Endothelial cell of umbilical vein (primary cell): ENCODE data around the gene PBLD. TPM values are rescaled to one million over a fixed set of nuclear protein-coding genes. Genes with fewer than 3 reads are reported as not detected.

ENCODE experiments used
- BruUV-seq: library from RNA; stranded (reverse); fragments of 400-500 nt; replicated peaks from 2 replicates; lab custom pipeline; 2021; lab: Mats Ljungman, UMichigan
- CTCF ChIA-PET: fragments of 300-600, 350-600 bp; sonication (Branson Sonifier 250); formaldehyde crosslinking; loops from one replicate; lab custom pipeline; 2021; ENCODE audit warnings: antibody characterized with exemption, inconsistent platforms; lab: Charles Lee
- POLR2A ChIA-PET: fragments of 300-600, 350-600 bp; sonication (Branson Sonifier 250); formaldehyde crosslinking; loops from one replicate; lab custom pipeline; 2021; ENCODE audit warnings: antibody characterized with exemption, inconsistent platforms; lab: Charles Lee
- DNase-seq: peaks from one replicate; pipeline ENCODE4 v3.0.0-alpha.2; 2011; ENCODE audit warnings: low read depth, low spot score
- FAIRE-seq: peaks from 2 replicates; lab custom pipeline; 2011; peaks lifted over from hg19 to GRCh38; lab: Jason Lieb, UNC
- H2AFZ ChIP-seq: 2 replicates; pipeline ENCODE4 v1.6.0; 2012; ENCODE audit warnings: low read depth, low read length, control low read depth, inconsistent platforms
- H3K27ac ChIP-seq: 2 replicates; pipeline ENCODE4 v1.5.1; 2011; ENCODE audit warnings: low read depth, mild to moderate bottlenecking, control low read depth, low read length, moderate library complexity; ENCODE audit not compliant: insufficient read depth
- H3K27me3 ChIP-seq, 2 experiments: 2 replicates each; pipeline versions ENCODE4 v1.6.0 to v1.6.1; 2011; ENCODE audit warnings: low read length in 2 of 2, mixed read lengths in 1 of 2; ENCODE audit not compliant: control insufficient read depth in 2 of 2, insufficient read depth in 2 of 2
- H3K36me3 ChIP-seq, 2 experiments: 2 replicates in 1 of 2; 3 replicates in 1 of 2; pipeline ENCODE4 v1.5.1; 2011; ENCODE audit warnings: low read length in 2 of 2, mild to moderate bottlenecking in 1 of 2, moderate library complexity in 1 of 2; ENCODE audit not compliant: control insufficient read depth in 2 of 2, insufficient read depth in 2 of 2; ENCODE audit errors: extremely low read depth in 1 of 2
- H3K4me1 ChIP-seq: 3 replicates; pipeline ENCODE4 v1.5.1; 2011; ENCODE audit warnings: mild to moderate bottlenecking, low read length; ENCODE audit not compliant: control insufficient read depth, insufficient read depth; ENCODE audit errors: extremely low read depth
- H3K4me2 ChIP-seq: 2 replicates; pipeline ENCODE4 v1.6.1; 2011; ENCODE audit warnings: low read length, control low read depth, mixed read lengths; ENCODE audit not compliant: insufficient read depth
- H3K4me3 ChIP-seq, 3 experiments: fragments of 200-600 bp in 1 of 3; sonication (generic), shearing (Covaris generic) in 1 of 3; replicated peaks in 1 of 3; 2 replicates each; pipeline ENCODE4 v1.5.1; 2011 to 2016; ENCODE audit warnings: control low read depth in 3 of 3, low read length in 3 of 3, mild to moderate bottlenecking in 2 of 3, inconsistent platforms in 1 of 3, low read depth in 1 of 3, moderate library complexity in 1 of 3; ENCODE audit not compliant: insufficient read depth in 1 of 3
- H3K79me2 ChIP-seq: 2 replicates; pipeline ENCODE4 v1.6.0; 2012; ENCODE audit warnings: low read length, inconsistent platforms; ENCODE audit not compliant: control insufficient read depth, insufficient read depth
- H3K9ac ChIP-seq: replicated peaks from 2 replicates; pipeline ENCODE3; 2011; ENCODE audit warnings: low read length, control low read depth; ENCODE audit not compliant: insufficient read depth; ENCODE audit errors: extremely low read depth
- H3K9me1 ChIP-seq: replicated peaks from 3 replicates; pipeline ENCODE4 v1.6.0; 2011; ENCODE audit warnings: mild to moderate bottlenecking, low read length; ENCODE audit not compliant: control insufficient read depth, insufficient read depth; ENCODE audit errors: extremely low read depth
- H3K9me3 ChIP-seq: replicated peaks from 2 replicates; pipeline ENCODE4 v1.5.1; 2012; ENCODE audit warnings: low read length, inconsistent platforms; ENCODE audit not compliant: control insufficient read depth, insufficient read depth
- H4K20me1 ChIP-seq: replicated peaks from 2 replicates; pipeline ENCODE3; 2011; ENCODE audit warnings: mild to moderate bottlenecking, low read length; ENCODE audit not compliant: control insufficient read depth, insufficient read depth; ENCODE audit errors: extremely low read depth
- EZH2 ChIP-seq: IDR thresholded peaks from 2 replicates; pipeline ENCODE4 v1.6.1; 2012; ENCODE audit warnings: borderline replicate concordance, low read depth, mild to moderate bottlenecking, moderate library complexity, low read length, inconsistent platforms; ENCODE audit not compliant: severe bottlenecking
- FOS ChIP-seq: IDR thresholded peaks from 2 replicates; pipeline ENCODE4 v1.6.1; 2011; ENCODE audit warnings: mild to moderate bottlenecking, low read length, moderate library complexity, borderline replicate concordance; ENCODE audit not compliant: insufficient read depth
- GATA2 ChIP-seq: IDR thresholded peaks from 2 replicates; pipeline ENCODE4 v1.7.0; 2011; ENCODE audit warnings: low read depth, mild to moderate bottlenecking, moderate library complexity, mixed read lengths, low read length; ENCODE audit not compliant: insufficient read length, insufficient read depth
- JUN ChIP-seq: IDR thresholded peaks from 2 replicates; pipeline ENCODE4 v1.6.1; 2011; ENCODE audit warnings: borderline replicate concordance, low read depth; ENCODE audit not compliant: insufficient read length, insufficient read depth
- MYC ChIP-seq: IDR thresholded peaks from one replicate; pipeline ENCODE4 v1.6.1; 2011; ENCODE audit warnings: mild to moderate bottlenecking, low read depth, low read length
- POLR2A ChIP-seq: IDR thresholded peaks from 2 replicates; pipeline ENCODE4 v1.6.1; 2012; ENCODE audit warnings: low read depth, mild to moderate bottlenecking, control low read depth, low read length
- POLR2AphosphoS5 ChIP-seq: IDR thresholded peaks from 2 replicates; pipeline ENCODE4 v1.6.1; 2012; ENCODE audit warnings: low read depth, mild to moderate bottlenecking, control low read depth, low read length, moderate library complexity; ENCODE audit not compliant: insufficient read depth
- dilution Hi-C: fragments of 300-500 bp; cut with MboI; formaldehyde crosslinking; loops from one replicate; pipeline ENCODE4 v1.15.0; 2019; ENCODE audit warnings: low sequenced_read_pairs; ENCODE audit not compliant: extremely low pct_ligation_motif_present
- intact Hi-C: fragments of 100-400 bp; cut with micrococcal nuclease; formaldehyde crosslinking; loops from one replicate; pipeline ENCODE4 v1.10.0; 2022
- polyA plus RNA-seq, 4 experiments: library from polyadenylated mRNA; depleted of rRNA in 3 of 4; stranded (reverse) in 3 of 4; unstranded in 1 of 4; fragments of >200 nt; gene quantifications; 2 replicates each; pipeline versions ENCODE4 v1.2.1 to v1.2.3, GENCODE V29; 2011 to 2012; ENCODE audit warnings: missing spikeins in 1 of 4
- total RNA-seq: library from RNA; stranded (reverse); gene quantifications from 2 replicates; pipeline ENCODE4 v1.2.3, GENCODE V29; 2021
- TF ChIP-seq, protein P1 (sequence below), 2 donors: IDR thresholded peaks; 1 replicate in 1 of 2; 2 replicates in 1 of 2; pipeline ENCODE4 v1.5.1; 2011; ENCODE audit warnings: low read length in 2 of 2, mild to moderate bottlenecking in 2 of 2, moderate library complexity in 2 of 2, control low read depth in 1 of 2, inconsistent platforms in 1 of 2, low read depth in 1 of 2; ENCODE audit not compliant: insufficient read depth in 1 of 2; ENCODE audit errors: extremely low read depth in 1 of 2
- TF ChIP-seq, protein P2 (sequence below): IDR thresholded peaks from 2 replicates; pipeline ENCODE4 v1.6.1; 2011; ENCODE audit not compliant: insufficient read depth, insufficient read length

The PBLD gene
- total and polyA plus RNA-seq, 2 donors (not counting 3 experiments of a cell fraction or from before 2014, with no cell fraction given), result 1.5 to 5.1 TPM

DNA sequence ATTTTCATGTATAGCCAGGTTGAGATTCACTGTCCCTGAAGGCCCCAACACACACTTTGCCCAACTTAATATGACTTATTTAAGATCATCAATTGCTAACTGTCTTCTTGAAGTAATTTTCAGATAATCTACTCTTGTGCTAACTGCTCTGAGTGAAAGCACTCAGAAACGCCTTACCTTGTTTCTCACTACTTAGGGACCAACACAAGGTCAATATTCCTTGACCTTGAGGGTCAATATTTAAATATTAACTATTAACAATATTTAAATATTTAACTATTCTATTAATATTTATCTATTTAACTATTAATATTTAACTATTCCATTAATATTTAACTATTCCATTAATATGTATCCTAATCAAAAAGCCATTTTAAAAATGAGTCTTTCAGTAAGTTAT is 26.9 kb downstream of the PBLD start:
- ChIA-PET CTCF (interaction anchor here (1.4 to 2.1 kb wide), 2 partner anchors 93 to 450 kb away, joined by 4 to 7 read pairs; no protein-coding TSS in a partner anchor), POLR2A (no interaction called here)
- Histone ChIP-seq H3K79me2 (no peaks in the 10 kb centered on the region), H3K27ac (no peak overlapping the region), H3K9me1 (no peaks in the 10 kb centered on the region), H3K4me3 (no peak overlapping the region), H3K27me3 (no peaks in the 10 kb centered on the region), H2AFZ (no peak overlapping the region), H4K20me1 (no peaks in the 10 kb centered on the region), H3K9ac (no peak overlapping the region), H3K36me3 (no peaks in the 10 kb centered on the region), H3K4me1 (peaks cover 3% of the 10 kb centered on the region), H3K9me3 (no peaks in the 10 kb centered on the region), H3K4me2 (no peak overlapping the region)
- TF ChIP-seq, protein P1, sequence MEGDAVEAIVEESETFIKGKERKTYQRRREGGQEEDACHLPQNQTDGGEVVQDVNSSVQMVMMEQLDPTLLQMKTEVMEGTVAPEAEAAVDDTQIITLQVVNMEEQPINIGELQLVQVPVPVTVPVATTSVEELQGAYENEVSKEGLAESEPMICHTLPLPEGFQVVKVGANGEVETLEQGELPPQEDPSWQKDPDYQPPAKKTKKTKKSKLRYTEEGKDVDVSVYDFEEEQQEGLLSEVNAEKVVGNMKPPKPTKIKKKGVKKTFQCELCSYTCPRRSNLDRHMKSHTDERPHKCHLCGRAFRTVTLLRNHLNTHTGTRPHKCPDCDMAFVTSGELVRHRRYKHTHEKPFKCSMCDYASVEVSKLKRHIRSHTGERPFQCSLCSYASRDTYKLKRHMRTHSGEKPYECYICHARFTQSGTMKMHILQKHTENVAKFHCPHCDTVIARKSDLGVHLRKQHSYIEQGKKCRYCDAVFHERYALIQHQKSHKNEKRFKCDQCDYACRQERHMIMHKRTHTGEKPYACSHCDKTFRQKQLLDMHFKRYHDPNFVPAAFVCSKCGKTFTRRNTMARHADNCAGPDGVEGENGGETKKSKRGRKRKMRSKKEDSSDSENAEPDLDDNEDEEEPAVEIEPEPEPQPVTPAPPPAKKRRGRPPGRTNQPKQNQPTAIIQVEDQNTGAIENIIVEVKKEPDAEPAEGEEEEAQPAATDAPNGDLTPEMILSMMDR (IDR thresholded peaks at IDR 0.05; ENCODE audit: extremely low read depth in 1 of 2, insufficient read depth in 1 of 2, low read depth in 1 of 2, low read length in 2 of 2), result no peak
- no peak for TF ChIP-seq JUN
- TF ChIP-seq MYC, result no peak
- TF ChIP-seq POLR2A, result no peak
- TF ChIP-seq EZH2, result no peak
- TF ChIP-seq GATA2, result no peak
- TF ChIP-seq, protein P2, sequence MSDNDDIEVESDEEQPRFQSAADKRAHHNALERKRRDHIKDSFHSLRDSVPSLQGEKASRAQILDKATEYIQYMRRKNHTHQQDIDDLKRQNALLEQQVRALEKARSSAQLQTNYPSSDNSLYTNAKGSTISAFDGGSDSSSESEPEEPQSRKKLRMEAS, result no peak
- no peak for TF ChIP-seq POLR2AphosphoS5
- no peak for TF ChIP-seq FOS
- no TSS peak for BruUV-seq
- DNase-seq (no peak), FAIRE-seq (no peak)
- intact Hi-C loops, result no loop called here
- dilution Hi-C loops, result no loop called here
